Smooth muscle cell of the brain vasculature (primary cell): ENCODE measurements around the gene MYO10.
"Not testable (repeated sequence)": the region's sequence is repeated elsewhere in the genome, so short reads cannot be mapped to it uniquely, and the experiment has no call there.

Source experiments
- DNase-seq: peaks from one replicate; pipeline ENCODE4 v3.0.0-alpha.2; 2012; ENCODE audit warnings: low read depth, low spot score

MYO10 gene

DNA sequence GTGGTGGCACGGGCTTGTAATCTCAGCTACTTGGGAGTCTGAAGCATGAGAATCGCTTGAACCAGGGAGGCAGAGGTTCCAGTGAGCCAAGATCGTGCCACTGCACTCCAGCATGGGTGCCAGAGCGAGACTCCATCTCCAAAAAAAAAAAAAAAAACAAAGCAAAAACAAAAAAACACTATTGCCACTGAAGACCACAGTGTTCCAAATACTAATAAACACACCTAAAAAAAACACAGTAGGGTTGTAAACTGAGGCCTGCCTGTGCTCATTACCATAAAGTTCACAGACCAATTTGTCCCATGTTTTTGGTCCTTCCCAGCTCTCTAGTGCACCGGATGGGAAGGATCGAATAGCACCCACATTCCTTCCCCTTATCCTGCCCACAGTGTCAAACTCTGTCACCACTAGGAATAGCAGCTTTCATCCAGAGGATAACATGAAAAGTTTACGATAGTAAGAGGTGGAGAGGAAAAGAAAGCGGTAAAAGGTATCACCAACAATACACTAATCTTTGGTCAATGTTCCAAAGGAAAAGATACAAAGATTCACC, 49.2 kb downstream of the MYO10 start:
- no peak for DNase-seq

GRCh38 chr5:16886366-16886736, 49.7 kb downstream of the MYO10 start:
- DNase-seq: no peak

GRCh38 chr5:16885635-16886365, 50.3 kb downstream of the MYO10 start:
- no peak for DNase-seq

GRCh38 chr5:16884595-16884994, 51.5 kb downstream of the MYO10 start:
- DNase-seq: no peak

GRCh38 chr5:16883806-16884205, 52.3 kb downstream of the MYO10 start:
- no peak for DNase-seq

DNA sequence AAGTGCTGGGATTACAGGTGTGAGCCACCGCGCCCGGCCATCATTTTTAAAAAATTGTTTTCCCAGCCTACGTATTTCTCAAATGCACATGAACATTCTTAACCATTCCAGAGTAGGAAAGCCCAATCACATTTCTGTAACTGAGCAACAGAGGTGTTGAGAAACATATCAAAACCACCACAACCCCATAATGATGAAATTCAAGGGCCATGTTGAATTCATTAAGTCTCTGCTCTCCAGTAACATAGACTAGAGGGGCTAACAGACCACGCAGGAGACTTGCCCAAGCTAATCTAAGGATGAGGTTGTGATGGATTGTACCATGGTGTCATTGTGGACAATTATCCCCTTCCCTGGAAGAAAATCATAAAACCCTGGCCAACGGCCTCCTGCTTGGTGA, 52.9 kb downstream of the MYO10 start:
- DNase-seq: no peak

GRCh38 chr5:16881251-16881650, 54.8 kb downstream of the MYO10 start:
- DNase-seq: no peak

DNA sequence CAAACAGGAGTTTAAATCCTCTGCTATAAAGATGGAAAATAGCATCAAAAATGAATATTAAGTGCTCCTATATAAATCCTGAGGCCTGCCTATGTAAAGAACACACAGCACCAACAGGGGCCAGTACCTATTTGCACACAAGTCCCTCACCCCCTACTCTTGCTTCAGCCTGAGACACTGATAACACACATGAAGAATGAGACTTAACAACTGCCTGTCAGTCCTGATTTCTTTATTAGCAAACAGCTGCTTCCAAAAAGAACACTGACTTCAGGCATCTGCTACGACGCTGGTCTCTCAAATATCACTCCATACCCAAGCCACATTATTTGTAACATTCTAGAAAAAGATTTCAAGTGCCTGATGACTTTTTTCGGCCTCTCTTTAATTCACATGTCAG, 55.5 kb downstream of the MYO10 start:
- DNase-seq: no peak

DNA sequence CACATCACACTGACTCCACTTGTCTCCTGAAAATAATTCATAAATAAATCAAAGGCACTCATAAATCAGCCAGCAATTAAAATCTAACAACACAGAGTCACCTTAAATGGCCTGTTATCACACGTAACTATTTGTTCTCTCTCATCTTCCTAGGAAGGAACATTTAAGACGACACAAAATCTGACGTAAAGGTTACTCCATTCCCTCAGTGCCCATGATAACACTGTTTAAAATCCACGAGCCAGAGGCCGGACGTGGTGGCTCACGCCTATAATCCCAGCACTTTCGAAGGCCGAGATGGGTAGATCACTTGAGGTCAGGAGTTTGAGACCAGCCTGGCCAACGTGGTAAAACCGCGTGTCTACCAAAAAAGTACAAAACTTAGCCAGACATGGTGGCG, 56.4 kb downstream of the MYO10 start:
- no peak for DNase-seq

- no peak for DNase-seq
Measured at GRCh38 chr5:16879191-16879590, 56.9 kb downstream of the MYO10 start.

DNA sequence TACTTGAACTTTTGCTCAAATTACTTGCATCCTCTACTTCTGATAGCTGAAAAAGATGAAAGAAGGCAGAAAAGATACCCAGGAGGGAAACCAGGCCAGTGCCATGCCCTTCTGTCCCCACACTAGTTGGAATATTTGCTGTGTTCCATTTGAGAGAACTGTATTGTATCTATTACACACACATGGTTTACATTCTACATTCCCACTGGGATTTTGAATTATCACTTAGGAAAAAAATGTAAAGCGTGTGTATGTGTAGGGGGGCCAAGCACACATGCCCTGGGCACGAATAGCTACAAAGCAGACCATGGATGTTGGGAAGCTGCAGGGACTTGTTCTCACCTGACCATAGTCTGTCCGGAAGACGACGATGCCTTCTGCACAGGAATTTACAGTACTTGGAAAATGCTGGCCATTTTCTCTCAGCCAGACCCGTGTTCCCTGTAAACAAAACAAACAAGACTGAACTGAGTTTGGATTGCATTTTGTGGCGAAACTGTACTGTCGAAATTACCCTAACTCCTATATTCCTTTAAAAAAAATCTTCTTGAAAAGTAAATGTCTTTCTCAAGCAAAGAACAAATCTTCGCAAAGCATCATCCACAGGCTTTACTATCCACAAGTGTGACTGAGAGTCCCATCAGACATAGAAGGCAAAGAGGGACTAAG, 58.7 kb downstream of the MYO10 start:
- DNase-seq: no peak

GRCh38 chr5:16874424-16874823, 61.7 kb downstream of the MYO10 start:
- not testable (repeated sequence) for DNase-seq

DNA sequence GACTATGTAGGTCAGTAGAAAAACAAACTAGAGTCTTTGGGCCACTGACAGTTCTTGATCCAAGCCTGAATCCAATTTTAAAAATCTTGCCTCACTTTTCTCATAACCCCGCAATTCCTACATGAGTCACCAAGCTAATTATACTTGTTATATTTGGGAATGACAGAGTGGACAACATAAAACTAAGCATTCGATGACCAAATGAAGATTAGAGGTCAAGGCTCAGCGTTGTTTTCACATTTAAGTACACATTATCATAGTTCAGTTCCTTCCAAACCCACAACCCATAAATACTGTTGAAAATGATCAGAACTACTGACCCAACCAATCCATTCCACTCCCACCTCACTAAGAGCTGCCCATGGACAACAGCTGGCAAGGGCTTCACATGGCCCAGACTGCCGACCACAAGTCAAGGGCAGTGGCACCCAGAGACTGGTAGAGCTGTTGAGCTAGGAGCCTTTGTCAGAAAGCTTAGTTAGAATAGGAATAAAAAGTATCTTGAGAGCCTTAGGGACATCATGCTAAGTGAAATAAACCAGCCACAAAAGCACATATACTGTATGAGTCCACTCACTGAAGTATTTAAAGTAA, 64.2 kb downstream of the MYO10 start:
- DNase-seq: no peak

DNA sequence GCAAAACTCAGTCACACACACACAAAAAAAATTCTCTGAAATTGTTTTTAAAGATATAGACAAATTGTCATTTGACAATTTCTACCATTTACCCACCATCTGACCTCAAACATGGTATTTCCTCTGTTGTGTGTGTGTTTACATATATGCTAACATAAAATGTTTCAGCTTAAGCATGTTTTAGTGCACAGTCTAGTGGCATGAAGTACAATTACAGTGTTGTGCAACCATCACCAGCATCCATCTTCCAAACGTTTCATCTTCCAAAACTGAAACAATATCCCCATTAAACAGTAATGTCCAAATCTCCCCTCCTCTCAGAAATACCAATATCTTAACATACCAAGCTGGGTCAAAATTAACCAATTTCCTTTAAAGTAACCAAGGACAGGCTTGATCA, 65.2 kb downstream of the MYO10 start:
- no peak for DNase-seq

GRCh38 chr5:16869821-16870796, 66.0 kb downstream of the MYO10 start:
- no peak for DNase-seq

DNA sequence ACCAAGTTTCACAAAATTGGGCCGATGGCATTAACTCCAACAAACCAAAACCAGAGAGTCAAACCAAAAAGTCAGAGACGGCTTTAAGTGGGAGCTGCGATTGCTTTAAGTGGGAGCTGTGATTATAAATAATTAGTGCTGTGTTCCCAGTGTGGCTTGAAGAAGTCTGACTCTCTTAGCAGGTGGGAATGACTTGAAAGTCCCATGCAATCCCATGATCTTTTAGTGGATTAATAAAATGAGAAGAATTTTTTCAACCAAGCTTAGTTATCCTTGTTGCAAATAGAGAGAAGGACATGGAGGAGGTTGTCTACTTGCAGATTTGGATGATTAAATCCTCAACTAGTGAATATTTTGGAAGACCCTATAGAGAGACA, 68.5 kb downstream of the MYO10 start:
- DNase-seq: no peak

GRCh38 chr5:16866795-16867576, 69.1 kb downstream of the MYO10 start:
- no peak for DNase-seq

DNA sequence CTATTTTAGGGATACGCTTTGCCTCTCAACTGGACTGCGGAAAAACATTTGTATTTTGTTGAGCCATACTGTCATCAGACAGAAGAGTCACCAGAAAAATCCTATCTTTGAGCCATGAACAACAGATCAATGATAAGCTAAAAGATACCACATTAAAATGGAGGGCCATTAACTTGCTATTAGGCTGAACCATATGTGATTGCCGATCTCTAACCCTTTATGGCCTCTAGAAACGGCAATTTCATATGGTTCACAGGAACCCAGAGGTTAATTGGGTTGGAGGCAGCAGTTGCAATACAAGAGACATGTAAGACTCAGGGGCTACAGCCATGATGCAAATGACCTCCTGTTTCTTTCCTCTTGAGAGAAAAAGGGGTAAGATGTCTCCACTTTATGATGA, 69.8 kb downstream of the MYO10 start:
- no peak for DNase-seq

DNA sequence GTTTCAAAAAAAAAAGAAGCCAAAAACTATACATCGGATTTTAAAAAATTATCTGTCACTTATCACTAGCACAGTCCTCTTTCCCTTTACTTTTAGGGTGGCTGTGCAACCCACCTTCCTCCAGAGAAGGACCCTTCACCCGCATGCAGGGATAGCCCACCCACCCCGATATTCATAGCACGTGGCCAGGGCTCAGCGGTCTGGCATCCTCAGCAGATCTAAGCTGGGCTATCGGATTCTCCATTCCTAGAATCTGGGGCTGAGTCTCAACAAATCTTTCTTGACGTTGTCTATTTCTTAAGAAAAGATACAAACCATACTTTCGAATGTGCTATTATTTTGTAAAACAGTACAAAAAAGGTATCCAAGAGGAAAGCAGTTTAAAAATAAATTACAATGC, 70.9 kb downstream of the MYO10 start:
- DNase-seq: no peak

- no peak for DNase-seq
Measured at GRCh38 chr5:16864631-16865131, 71.4 kb downstream of the MYO10 start.

GRCh38 chr5:16863469-16863946, 72.6 kb downstream of the MYO10 start:
- no peak for DNase-seq
